Neural cell (in vitro differentiated cells): ENCODE measurements around the gene PTPRO.

Experiments
- EZH2 ChIP-seq: fragments of 200-600, 300-800 bp; shearing (Covaris generic), sonication (generic); IDR thresholded peaks from 2 replicates; pipeline ENCODE4 v1.6.1; 2014; ENCODE audit warnings: antibody characterized with exemption, low read length, borderline replicate concordance, mild to moderate bottlenecking; ENCODE audit not compliant: insufficient read depth, poor library complexity, severe bottlenecking
- TF ChIP-seq, protein P1 (sequence below): fragments of 450-650 bp; IDR thresholded peaks from 2 replicates; pipeline ENCODE4 v1.5.1; 2014; ENCODE audit warnings: antibody characterized with exemption, mild to moderate bottlenecking, moderate library complexity; ENCODE audit not compliant: poor library complexity, severe bottlenecking

DNA sequence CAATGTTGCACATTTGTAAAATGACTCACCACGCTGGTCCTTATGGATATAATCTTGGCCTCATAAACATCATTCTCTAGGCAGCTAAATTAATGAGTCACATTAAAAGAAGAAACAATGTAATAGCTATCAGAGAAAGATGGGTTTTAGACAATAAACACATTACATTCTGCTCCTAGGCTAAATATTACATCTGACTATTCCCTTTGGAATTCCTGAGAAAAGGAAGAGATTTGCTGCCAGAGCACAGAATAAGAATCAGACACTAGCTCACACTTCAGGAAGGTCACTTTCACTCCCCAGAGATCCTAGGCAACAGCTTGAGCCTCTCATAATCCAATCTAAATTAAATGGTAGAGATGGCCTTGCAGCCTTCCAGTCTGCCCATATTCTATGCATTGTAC, 218.2 kb downstream of the PTPRO start:
- TF ChIP-seq, protein P1, sequence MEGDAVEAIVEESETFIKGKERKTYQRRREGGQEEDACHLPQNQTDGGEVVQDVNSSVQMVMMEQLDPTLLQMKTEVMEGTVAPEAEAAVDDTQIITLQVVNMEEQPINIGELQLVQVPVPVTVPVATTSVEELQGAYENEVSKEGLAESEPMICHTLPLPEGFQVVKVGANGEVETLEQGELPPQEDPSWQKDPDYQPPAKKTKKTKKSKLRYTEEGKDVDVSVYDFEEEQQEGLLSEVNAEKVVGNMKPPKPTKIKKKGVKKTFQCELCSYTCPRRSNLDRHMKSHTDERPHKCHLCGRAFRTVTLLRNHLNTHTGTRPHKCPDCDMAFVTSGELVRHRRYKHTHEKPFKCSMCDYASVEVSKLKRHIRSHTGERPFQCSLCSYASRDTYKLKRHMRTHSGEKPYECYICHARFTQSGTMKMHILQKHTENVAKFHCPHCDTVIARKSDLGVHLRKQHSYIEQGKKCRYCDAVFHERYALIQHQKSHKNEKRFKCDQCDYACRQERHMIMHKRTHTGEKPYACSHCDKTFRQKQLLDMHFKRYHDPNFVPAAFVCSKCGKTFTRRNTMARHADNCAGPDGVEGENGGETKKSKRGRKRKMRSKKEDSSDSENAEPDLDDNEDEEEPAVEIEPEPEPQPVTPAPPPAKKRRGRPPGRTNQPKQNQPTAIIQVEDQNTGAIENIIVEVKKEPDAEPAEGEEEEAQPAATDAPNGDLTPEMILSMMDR, result no peak
- no peak for TF ChIP-seq EZH2
